ENCODE measurements around the gene SLC17A1.

SLC17A1 gene

DNA sequence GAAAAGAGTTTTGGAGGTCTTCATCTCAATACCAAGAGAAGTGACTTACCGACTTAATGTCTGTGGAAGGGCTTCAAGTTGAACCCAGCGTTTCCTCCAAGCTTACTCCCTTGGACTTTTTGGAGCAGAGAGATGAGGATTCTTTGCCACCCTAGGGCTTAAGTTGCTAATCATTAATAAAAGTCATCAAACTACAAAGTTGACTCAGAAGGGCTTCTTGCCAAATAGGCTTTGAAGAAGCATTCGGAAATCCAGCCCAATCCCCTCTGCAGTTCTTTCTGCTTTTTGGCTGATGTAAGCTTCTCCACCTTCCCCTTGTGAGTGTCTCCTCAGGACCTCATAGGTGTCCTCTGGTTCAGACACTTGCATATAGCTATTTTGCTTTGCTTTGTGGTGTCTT, 42.3 kb upstream of the SLC17A1 start, which contains the start of gene SLC17A3:
Gene SLC17A3, minus strand, starts transcription at position 126 of the 400 bp plus-strand sequence. CDS start 5,856 bp downstream, outside the sequence.
- no peak for DNase-seq (ENCODE audit: extremely low read depth, low read depth)
- TF ChIP-seq, protein P1, sequence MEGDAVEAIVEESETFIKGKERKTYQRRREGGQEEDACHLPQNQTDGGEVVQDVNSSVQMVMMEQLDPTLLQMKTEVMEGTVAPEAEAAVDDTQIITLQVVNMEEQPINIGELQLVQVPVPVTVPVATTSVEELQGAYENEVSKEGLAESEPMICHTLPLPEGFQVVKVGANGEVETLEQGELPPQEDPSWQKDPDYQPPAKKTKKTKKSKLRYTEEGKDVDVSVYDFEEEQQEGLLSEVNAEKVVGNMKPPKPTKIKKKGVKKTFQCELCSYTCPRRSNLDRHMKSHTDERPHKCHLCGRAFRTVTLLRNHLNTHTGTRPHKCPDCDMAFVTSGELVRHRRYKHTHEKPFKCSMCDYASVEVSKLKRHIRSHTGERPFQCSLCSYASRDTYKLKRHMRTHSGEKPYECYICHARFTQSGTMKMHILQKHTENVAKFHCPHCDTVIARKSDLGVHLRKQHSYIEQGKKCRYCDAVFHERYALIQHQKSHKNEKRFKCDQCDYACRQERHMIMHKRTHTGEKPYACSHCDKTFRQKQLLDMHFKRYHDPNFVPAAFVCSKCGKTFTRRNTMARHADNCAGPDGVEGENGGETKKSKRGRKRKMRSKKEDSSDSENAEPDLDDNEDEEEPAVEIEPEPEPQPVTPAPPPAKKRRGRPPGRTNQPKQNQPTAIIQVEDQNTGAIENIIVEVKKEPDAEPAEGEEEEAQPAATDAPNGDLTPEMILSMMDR (IDR thresholded peaks at IDR 0.05; ENCODE audit: low read depth, low read length), result no peak

DNA sequence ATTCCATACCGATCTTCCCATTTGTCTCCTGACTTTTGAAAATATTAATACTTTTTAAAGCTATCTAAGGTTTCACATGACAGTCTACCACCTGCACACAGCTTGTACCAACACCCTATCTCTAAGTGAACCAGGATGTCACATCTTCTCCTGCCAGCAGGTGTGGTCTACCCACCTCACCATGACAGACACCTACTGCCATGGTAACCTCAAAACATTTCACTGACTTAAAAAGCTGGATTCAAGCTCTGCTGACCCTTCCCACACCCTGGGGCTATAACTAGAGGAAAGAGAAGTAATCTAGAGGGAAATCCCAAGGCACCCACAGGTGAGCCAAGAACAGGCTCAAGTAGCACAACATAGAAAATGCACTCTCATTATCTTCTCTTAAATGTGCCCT, 41.0 kb upstream of the SLC17A1 start:
- DNase-seq (ENCODE audit: extremely low read depth, low read depth), result no peak
- TF ChIP-seq, protein P1 (IDR thresholded peaks at IDR 0.05; ENCODE audit: low read depth, low read length), result no peak

DNA sequence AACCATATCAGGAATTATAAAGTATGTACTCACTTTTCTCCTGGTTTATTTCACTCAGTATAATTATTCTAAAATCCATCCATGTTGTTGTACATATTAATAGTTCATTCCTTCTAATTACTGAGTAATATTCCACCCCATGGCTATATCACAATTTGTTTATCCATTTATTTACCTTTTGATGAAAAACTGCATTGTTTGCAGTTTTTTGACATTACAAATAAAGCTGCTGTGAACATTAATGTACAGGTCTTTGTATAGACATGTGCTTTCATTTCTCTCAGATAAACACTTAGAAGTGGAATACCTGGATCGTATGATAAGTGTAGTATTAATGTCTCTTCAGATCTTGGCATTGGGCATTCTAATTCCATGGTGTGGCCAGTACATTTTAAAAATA, 38.0 kb upstream of the SLC17A1 start:
- DNase-seq (ENCODE audit: extremely low read depth, low read depth), result no peak
- TF ChIP-seq, protein P1 (IDR thresholded peaks at IDR 0.05; ENCODE audit: low read depth, low read length), result no peak

DNA sequence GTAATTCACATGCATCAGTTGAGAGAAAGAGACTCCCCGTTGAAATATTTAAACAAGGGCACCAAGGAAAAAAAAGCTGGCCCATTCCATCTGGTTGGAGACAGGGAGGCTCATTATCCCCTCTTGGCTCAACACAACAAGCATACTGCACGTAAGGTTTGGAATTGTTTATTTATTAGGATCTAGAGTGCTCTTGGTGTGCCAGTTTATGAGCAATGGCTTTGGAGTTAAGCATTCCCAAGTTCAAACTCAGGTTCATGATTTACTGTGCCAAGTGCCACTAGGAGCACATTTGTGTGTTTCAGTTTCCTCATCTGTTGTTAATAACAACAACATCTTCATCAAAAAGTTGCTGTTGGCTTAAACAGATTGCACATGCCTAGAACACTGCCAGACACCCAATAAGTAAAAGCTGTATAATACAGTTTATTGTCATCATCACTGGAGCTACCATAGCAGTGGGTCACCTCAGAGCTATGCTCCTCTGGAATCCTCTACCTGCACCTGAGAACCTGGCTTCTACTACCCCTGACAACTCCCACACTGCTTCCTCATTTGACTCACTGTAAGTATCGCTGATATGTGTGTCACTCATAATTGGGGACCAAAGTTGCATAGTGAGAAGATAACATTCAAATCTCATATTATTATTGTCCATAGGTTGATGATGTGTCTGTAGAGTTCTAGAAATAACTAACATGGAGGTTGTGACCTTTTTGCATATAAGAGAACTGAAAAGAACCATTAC, 36.8 kb upstream of the SLC17A1 start:
- DNase-seq (ENCODE audit: extremely low read depth, low read depth), result no peak
- TF ChIP-seq, protein P1 (IDR thresholded peaks at IDR 0.05; ENCODE audit: low read depth, low read length), result no peak

DNA sequence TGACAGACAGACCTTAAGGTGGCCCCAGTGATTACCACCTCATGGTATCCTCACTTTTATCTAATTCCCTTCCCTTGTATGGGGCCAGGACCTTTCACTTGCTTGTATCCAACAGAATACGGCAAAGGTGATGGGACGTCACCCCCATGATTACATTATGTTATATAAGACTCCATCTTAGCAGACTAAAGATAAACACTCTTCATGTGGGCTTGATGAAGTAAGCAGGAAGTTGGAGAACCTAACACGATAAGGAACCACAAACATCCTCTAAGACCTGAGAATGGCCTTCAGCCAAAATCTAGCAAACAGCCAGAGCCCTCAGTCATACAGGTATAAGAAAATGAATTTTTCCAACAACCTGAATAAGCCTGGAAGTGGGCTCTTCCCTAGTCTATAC, 34.2 kb upstream of the SLC17A1 start:
- no peak for DNase-seq (ENCODE audit: extremely low read depth, low read depth)
- TF ChIP-seq, protein P1 (IDR thresholded peaks at IDR 0.05; ENCODE audit: low read depth, low read length), result no peak

DNA sequence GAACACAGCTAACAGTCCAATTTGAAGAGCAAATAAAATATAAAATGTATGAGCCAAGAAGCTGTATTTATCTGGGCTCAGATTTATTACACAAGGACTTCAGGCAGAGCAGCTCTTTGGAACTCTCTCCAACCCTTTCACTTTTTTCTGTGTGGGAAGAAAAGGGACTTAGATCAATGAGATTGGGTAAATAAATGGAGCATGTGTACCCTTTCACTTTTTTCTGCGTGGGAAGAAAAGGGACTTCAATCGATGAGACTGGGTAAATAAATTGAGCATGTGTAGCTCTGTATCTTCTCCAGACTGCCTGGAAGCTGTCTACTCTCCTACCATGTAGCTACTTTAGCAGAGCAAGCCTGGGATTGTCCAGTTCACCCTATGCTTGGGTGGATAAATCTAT, 31.5 kb upstream of the SLC17A1 start:
- no peak for DNase-seq (ENCODE audit: extremely low read depth, low read depth)
- TF ChIP-seq, protein P1 (IDR thresholded peaks at IDR 0.05; ENCODE audit: low read depth, low read length), result no peak

DNA sequence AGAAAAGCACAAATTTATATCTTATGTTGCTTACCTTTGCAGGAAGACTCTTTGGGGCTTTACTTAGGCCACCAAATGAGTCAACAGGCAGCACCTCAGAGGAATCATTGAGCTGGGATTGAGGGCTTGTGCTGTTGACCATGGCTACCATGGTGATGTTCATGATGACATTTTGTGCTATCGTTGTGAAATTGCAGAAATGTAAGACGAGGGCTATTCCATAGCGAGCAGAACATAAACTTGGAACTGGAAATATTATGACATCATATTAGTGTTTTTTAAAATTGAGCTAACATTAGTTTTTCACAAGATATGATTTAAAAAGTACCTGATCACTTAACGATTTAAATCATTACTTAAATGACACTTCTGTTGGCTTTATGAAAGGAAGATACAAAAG, 30.3 kb upstream of the SLC17A1 start:
- no peak for DNase-seq (ENCODE audit: extremely low read depth, low read depth)
- TF ChIP-seq, protein P1 (IDR thresholded peaks at IDR 0.05; ENCODE audit: low read depth, low read length), result no peak
